DND-41 (cell line): ENCODE data around the gene GTF2F2.

Experiments used
- ATAC-seq: fragments of 200-7000 bp; cut with Tn5 transposase; 3 replicates; pipeline ENCODE4 v1.9.1; 2021; ENCODE audit warnings: low read depth; ENCODE audit not compliant: insufficient read depth
- DNase-seq: peaks from one replicate; pipeline ENCODE4 v3.0.0-alpha.2; 2020
- H2AFZ ChIP-seq: 2 replicates; pipeline ENCODE4 v1.6.0; 2012; ENCODE audit warnings: low read depth, low read length
- H3K27ac ChIP-seq: 2 replicates; pipeline ENCODE4 v1.5.1; 2012; ENCODE audit warnings: low read length, inconsistent platforms
- H3K27me3 ChIP-seq: fragments of 200-600 bp; sonication (generic); 2 replicates; pipeline ENCODE4 v1.6.0; 2012; ENCODE audit warnings: low read length, mild to moderate bottlenecking, inconsistent platforms; ENCODE audit not compliant: insufficient read depth, poor library complexity
- H3K36me3 ChIP-seq: 2 replicates; pipeline ENCODE4 v1.5.1; 2012; ENCODE audit warnings: low read length, inconsistent platforms; ENCODE audit not compliant: insufficient read depth
- H3K4me1 ChIP-seq: 2 replicates; pipeline ENCODE4 v1.5.1; 2012; ENCODE audit warnings: mild to moderate bottlenecking, low read length; ENCODE audit not compliant: insufficient read depth
- H3K4me2 ChIP-seq: 2 replicates; pipeline ENCODE4 v1.6.0; 2012; ENCODE audit warnings: mild to moderate bottlenecking, moderate library complexity, low read length, inconsistent platforms; ENCODE audit not compliant: insufficient read depth
- H3K4me3 ChIP-seq, 2 experiments: fragments of 200-600 bp in 1 of 2; shearing (Covaris generic) in 1 of 2; 2 replicates each; pipeline ENCODE4 v1.5.1; 2012 to 2016; ENCODE audit warnings: inconsistent platforms in 2 of 2, low read length in 2 of 2, mild to moderate bottlenecking in 2 of 2, low read depth in 1 of 2, moderate library complexity in 1 of 2
- H3K79me2 ChIP-seq: 2 replicates; pipeline ENCODE4 v1.6.0; 2012; ENCODE audit warnings: low read length, inconsistent platforms; ENCODE audit not compliant: insufficient read depth
- H3K9ac ChIP-seq: 2 replicates; pipeline ENCODE4 v1.6.0; 2012; ENCODE audit warnings: low read depth, mild to moderate bottlenecking, inconsistent platforms, low read length, moderate library complexity
- H3K9me3 ChIP-seq: 2 replicates; pipeline ENCODE4 v1.5.1; 2012; ENCODE audit warnings: low read length, moderate library complexity, mild to moderate bottlenecking, inconsistent platforms; ENCODE audit not compliant: insufficient read depth, severe bottlenecking
- H4K20me1 ChIP-seq: 2 replicates; pipeline ENCODE4 v1.6.0; 2012; ENCODE audit warnings: low read length; ENCODE audit not compliant: insufficient read depth
- EZH2 ChIP-seq: IDR thresholded peaks from 3 replicates; pipeline ENCODE4 v1.6.1; 2012; ENCODE audit warnings: borderline replicate concordance, low read depth, mild to moderate bottlenecking, moderate library complexity, low read length, inconsistent platforms; ENCODE audit not compliant: severe bottlenecking
- TF ChIP-seq, protein P1 (sequence below): IDR thresholded peaks from 2 replicates; pipeline ENCODE4 v1.5.1; 2012; ENCODE audit warnings: borderline replicate concordance, low read length, moderate library complexity, mild to moderate bottlenecking; ENCODE audit not compliant: poor library complexity, severe bottlenecking; ENCODE audit errors: extremely low read depth

Gene GTF2F2

DNA sequence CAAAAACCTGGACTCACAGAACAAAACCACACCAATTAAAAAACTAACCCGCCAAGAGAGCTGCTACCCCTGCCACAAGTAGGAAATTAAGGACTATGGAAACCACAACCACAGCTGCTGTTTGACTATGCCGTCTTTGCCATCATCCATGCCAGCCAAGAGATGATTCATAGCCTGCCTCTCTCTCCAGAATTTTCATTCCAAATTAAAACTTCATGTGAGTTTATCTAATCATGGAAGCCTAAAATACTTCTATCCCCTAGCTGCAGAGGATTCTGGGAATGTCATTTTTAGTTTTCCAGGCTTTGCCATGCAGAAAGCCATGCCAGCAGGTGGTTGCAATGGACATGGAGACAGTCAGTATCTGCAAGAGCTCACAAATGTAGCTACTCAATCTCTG lies 27.6 kb upstream of the GTF2F2 start:
- H3K4me1 ChIP-seq = peaks cover 5% of the 10 kb centered on the region; the same call in 1 of the 2 replicates
- H4K20me1 ChIP-seq = no peaks in the 10 kb centered on the region
- H3K27me3 ChIP-seq = peaks cover 4% of the 10 kb centered on the region
- H3K27ac ChIP-seq = no peak overlapping the region
- H3K9me3 ChIP-seq = no peaks in the 10 kb centered on the region
- H3K9ac ChIP-seq = no peak overlapping the region
- no peaks in the 10 kb centered on the region for H3K79me2 ChIP-seq
- no peak overlapping the region for H3K4me2 ChIP-seq
- peak; percentile 96 for ATAC-seq
- no peak overlapping the region for H2AFZ ChIP-seq
- no peak for TF ChIP-seq EZH2
- TF ChIP-seq, protein P1, sequence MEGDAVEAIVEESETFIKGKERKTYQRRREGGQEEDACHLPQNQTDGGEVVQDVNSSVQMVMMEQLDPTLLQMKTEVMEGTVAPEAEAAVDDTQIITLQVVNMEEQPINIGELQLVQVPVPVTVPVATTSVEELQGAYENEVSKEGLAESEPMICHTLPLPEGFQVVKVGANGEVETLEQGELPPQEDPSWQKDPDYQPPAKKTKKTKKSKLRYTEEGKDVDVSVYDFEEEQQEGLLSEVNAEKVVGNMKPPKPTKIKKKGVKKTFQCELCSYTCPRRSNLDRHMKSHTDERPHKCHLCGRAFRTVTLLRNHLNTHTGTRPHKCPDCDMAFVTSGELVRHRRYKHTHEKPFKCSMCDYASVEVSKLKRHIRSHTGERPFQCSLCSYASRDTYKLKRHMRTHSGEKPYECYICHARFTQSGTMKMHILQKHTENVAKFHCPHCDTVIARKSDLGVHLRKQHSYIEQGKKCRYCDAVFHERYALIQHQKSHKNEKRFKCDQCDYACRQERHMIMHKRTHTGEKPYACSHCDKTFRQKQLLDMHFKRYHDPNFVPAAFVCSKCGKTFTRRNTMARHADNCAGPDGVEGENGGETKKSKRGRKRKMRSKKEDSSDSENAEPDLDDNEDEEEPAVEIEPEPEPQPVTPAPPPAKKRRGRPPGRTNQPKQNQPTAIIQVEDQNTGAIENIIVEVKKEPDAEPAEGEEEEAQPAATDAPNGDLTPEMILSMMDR = no peak
- DNase-seq = peak; percentile 51
- H3K36me3 ChIP-seq = no peaks in the 10 kb centered on the region
- H3K4me3 ChIP-seq = no peak overlapping the region

DNA sequence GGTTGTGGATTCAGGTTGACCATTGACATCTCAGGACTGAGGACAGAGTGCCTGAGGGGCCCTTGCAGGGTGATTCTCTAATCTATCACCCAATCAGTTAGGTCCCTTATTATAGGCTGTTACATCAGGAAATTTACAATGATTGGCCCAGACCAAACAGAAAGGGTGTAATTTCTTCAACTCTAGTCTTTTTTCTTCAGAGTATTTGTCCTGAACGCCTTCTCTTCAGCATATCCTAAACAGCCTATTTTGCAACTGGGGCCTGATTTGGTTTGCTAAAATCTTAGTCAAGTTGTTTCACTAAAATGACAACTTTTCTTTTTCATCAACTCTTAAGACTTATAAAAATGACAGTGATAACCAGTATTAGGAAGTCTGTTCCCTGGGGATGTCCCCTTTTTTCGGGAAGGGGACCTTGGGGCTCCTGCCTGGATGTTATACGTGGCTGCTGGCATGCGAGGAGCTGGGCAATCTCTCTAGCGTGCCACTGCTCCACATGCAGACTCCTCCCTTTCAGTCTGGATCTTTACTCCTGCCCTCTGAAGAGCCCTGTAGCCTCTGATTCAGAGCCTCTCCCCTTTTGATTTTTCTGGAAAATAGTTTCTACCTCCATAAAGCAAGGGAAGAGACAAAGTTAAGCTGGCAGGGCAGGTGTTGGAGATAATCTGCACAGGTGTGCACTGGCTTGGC lies 19.6 kb upstream of the GTF2F2 start:
- DNase-seq (no peak), ATAC-seq (no peak)
- no peaks in the 10 kb centered on the region for H3K27me3 ChIP-seq
- no peak overlapping the region for H2AFZ ChIP-seq
- no peaks in the 10 kb centered on the region for H3K4me1 ChIP-seq
- H3K4me3 ChIP-seq = no peak overlapping the region
- no peak overlapping the region for H3K4me2 ChIP-seq
- H3K36me3 ChIP-seq = no peaks in the 10 kb centered on the region
- TF ChIP-seq EZH2 = no peak
- TF ChIP-seq, protein P1 = no peak
- H3K9me3 ChIP-seq = no peaks in the 10 kb centered on the region
- H3K79me2 ChIP-seq = no peaks in the 10 kb centered on the region
- no peak overlapping the region for H3K27ac ChIP-seq
- no peak overlapping the region for H3K9ac ChIP-seq
- no peaks in the 10 kb centered on the region for H4K20me1 ChIP-seq

DNA sequence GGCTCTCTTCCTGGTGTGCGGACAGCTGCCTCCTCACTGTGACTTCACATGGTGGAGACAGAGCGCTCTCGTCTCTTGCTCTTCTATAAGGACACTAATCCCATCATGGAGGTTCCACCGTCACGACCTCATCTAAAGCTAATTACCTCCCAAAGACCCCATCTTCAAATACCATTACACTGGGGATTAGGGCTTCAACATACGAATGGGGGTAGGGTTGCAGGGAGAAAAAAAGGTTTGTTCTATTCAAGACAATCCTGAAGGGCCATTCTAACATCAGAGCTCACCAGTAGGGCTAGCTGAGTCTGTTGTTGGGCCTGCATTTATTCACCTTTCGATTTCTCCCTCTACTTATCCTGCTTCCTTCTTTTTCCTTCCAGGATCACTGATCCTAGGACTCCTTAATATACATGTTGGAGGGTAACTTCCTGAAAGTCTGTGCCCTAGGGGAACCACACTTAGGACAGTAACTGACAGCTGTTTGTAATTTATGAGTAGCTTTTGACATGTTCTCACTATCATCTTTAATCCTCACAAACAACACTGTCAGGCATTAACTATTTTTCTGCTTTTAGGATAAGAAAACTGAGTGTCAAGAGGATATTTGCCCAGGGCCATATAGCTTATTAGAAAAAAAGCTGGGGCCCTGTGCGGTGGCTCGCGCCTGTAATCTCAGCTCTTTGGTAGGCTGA lies 18.8 kb upstream of the GTF2F2 start:
- no peak overlapping the region for H3K27ac ChIP-seq
- ATAC-seq = no peak

More for the DNA sequence above, 18.8 kb upstream of the GTF2F2 start:
- H3K4me3 ChIP-seq = no peak overlapping the region
- H3K79me2 ChIP-seq = no peaks in the 10 kb centered on the region
- H2AFZ ChIP-seq = no peak overlapping the region
- no peak for DNase-seq
- TF ChIP-seq, protein P1 = no peak
- TF ChIP-seq EZH2 = no peak
- H4K20me1 ChIP-seq = no peaks in the 10 kb centered on the region
- no peaks in the 10 kb centered on the region for H3K27me3 ChIP-seq
- no peak overlapping the region for H3K4me2 ChIP-seq
- no peaks in the 10 kb centered on the region for H3K4me1 ChIP-seq
- H3K9ac ChIP-seq = no peak overlapping the region
- no peaks in the 10 kb centered on the region for H3K36me3 ChIP-seq
- H3K9me3 ChIP-seq = no peaks in the 10 kb centered on the region
